Adrenal gland (tissue), 12 donors: ENCODE results near the gene ARF6. TPM values are rescaled to one million over a fixed set of nuclear protein-coding genes. Genes with fewer than 3 reads are reported as not detected.

Experiments used
- DNase-seq, 7 donors: peaks; one replicate each; pipeline ENCODE4 v3.0.0-alpha.2; 2019 to 2020
- H3K27ac ChIP-seq, 5 donors: fragments of 200-600 bp; sonication (generic) in 4 of 5; 1 replicate in 3 of 5; 2 replicates in 2 of 5; pipeline versions ENCODE4 v1.5.1 to v1.8.0; 2016 to 2020; ENCODE audit warnings: mild to moderate bottlenecking in 1 of 5
- H3K27me3 ChIP-seq: fragments of 200-600 bp; 2 replicates; pipeline ENCODE4 v1.8.0; 2021
- H3K36me3 ChIP-seq, 2 donors: fragments of 200-600 bp; replicated peaks in 1 of 2; 1 replicate in 1 of 2; 2 replicates in 1 of 2; pipeline versions ENCODE4 v1.5.1 to v1.8.0; 2018 to 2022
- H3K4me1 ChIP-seq, 2 donors: fragments of 200-600 bp; replicated peaks in 1 of 2; 1 replicate in 1 of 2; 2 replicates in 1 of 2; pipeline versions ENCODE4 v1.5.1 to v1.8.0; 2018 to 2021
- H3K4me3 ChIP-seq, 4 donors: fragments of 200-600 bp; sonication (generic) in 3 of 4; one replicate each; pipeline ENCODE4 v1.5.1; 2016 to 2018
- H3K9me3 ChIP-seq, 3 donors: fragments of 200-600 bp; sonication (generic) in 1 of 3; replicated peaks in 1 of 3; 1 replicate in 2 of 3; 2 replicates in 1 of 3; pipeline versions ENCODE4 v1.5.1 to v1.8.0; 2016 to 2021
- CTCF ChIP-seq, 6 experiments: fragments of 450-650 bp in 4 of 6; fragments of 200-600 bp in 2 of 6; sonication (generic) in 1 of 6; IDR thresholded peaks; 1 replicate in 5 of 6; 2 replicates in 1 of 6; pipeline versions ENCODE4 v1.5.1 to v1.8.0; 2016 to 2021; ENCODE audit warnings: antibody characterized with exemption in 6 of 6, mild to moderate bottlenecking in 2 of 6, moderate library complexity in 1 of 6
- POLR2A ChIP-seq, 2 donors: fragments of 450-650 bp; IDR thresholded peaks; one replicate each; pipeline ENCODE4 v1.6.1; 2017; ENCODE audit warnings: antibody characterized with exemption in 2 of 2, mild to moderate bottlenecking in 2 of 2, moderate library complexity in 1 of 2
- WGBS, 4 donors: extraction: QIAGEN DNeasy Blood & Tissue Kit in 2 of 4; methylation state at CpG; one replicate each; pipeline versions ENCODE4 v1.1.5 to v1.1.7; 2013 to 2017; 5-methylcytosine and 5-hydroxymethylcytosine counted together
- intact Hi-C, 2 donors: fragments of 100-400 bp; cut with DNase I; formaldehyde crosslinking; loops; one replicate each; pipeline versions ENCODE4 v1.14.1 to v1.15.0; 2022 to 2023
- polyA plus RNA-seq, 3 donors: library from polyadenylated mRNA; stranded (reverse); fragments of 200-250 nt in 2 of 3; fragments of 350-450 nt in 1 of 3; fragmentation: Illumina TruSeq in 1 of 3; extraction: RNeasy Lipid Tissue Mini Kit (QIAGEN cat#74804) in 1 of 3; gene quantifications; one replicate each; pipeline ENCODE4 v1.2.3, GENCODE V29; 2013 to 2014
- total RNA-seq, 9 donors: library from RNA; depleted of rRNA in 4 of 9; stranded (reverse); fragments of >200 nt in 4 of 9; fragments of 120-200 nt in 1 of 9; fragmentation: NEBNext Ultra II Directional in 1 of 9; extraction: Animal tissue kit (Norgen Biotek cat#: 25700) in 1 of 9; gene quantifications; one replicate each; pipeline versions ENCODE4 v1.1.0 to v1.2.4, GENCODE V29; 2013 to 2023
- donor health status: healthy with polysubstance abuse.
- donor health status: Bipolar disorder and iron deficiency.
- donor health status: DM: yes; HTN: yes; CAD: no.
- donor health status: DM: no; HTN: no; CAD: no.
- donor health status: DM: no; HTN: no; CAD: no.
- donor health status: DM: yes; HTN: yes; CAD: no.

The ARF6 gene
- total and polyA plus RNA-seq, 12 donors: 13.6 to 65.8 (median 47.6) TPM

GRCh38 chr14:49857427-49858003 is 35.4 kb upstream of the ARF6 start:
- 80 to 88% (median 85%) methylated on average over 6 of the region's 6 CpGs for WGBS, 4 donors
- no peak for DNase-seq
- no peak overlapping the region for H3K27ac ChIP-seq
- H3K4me1 ChIP-seq: no peaks in the 10 kb centered on the region
- no peak for TF ChIP-seq CTCF (IDR thresholded peaks at IDR 0.05)
- no peak for TF ChIP-seq POLR2A (IDR thresholded peaks at IDR 0.05)
- no peaks in the 10 kb centered on the region for H3K9me3 ChIP-seq
- intact Hi-C loops: loop anchor here in 1 of 2 donors (5.0 kb wide), 1 partner anchor 250 kb away; no protein-coding TSS in a partner anchor
- no peaks in the 10 kb centered on the region for H3K27me3 ChIP-seq
- H3K4me3 ChIP-seq: no peak overlapping the region
- no peaks in the 10 kb centered on the region for H3K36me3 ChIP-seq

GRCh38 chr14:49858383-49858782 is 34.5 kb upstream of the ARF6 start:
- intact Hi-C loops: loop anchor here in 1 of 2 donors (5.0 kb wide), 1 partner anchor 249 kb away; no protein-coding TSS in a partner anchor

GRCh38 chr14:49860988-49861698 is 31.7 kb upstream of the ARF6 start:
- Histone ChIP-seq H3K27ac (peak overlapping the region; percentile 88 to 99 (median 98)), H3K4me1 (peaks cover 9% of the 10 kb centered on the region in 2 donors), H3K36me3 (no peaks in the 10 kb centered on the region), H3K9me3 (no peaks in the 10 kb centered on the region), H3K27me3 (no peaks in the 10 kb centered on the region), H3K4me3 (peak overlapping the region in 3 of 4 donors; percentile 38 to 74 (median 68))
- WGBS, 4 donors: 19 to 22% (median 19%) methylated on average over 4 of the region's 4 CpGs
- no peak for DNase-seq
- TF ChIP-seq CTCF (IDR thresholded peaks at IDR 0.05) (no peak), POLR2A (IDR thresholded peaks at IDR 0.05) (no peak)
- intact Hi-C loops: no loop called here

More at GRCh38 chr14:49858383-49858782, 34.5 kb upstream of the ARF6 start:
- WGBS, 4 donors: 86 to 92% (median 88%) methylated on average over 3 of the region's 3 CpGs
- no peak for DNase-seq
- TF ChIP-seq POLR2A (IDR thresholded peaks at IDR 0.05) (no peak), CTCF (IDR thresholded peaks at IDR 0.05) (no peak)
- Histone ChIP-seq H3K4me1 (no peaks in the 10 kb centered on the region), H3K27ac (no peak overlapping the region), H3K9me3 (no peaks in the 10 kb centered on the region), H3K27me3 (no peaks in the 10 kb centered on the region), H3K4me3 (no peak overlapping the region), H3K36me3 (no peaks in the 10 kb centered on the region)

- no peaks in the 10 kb centered on the region for H3K27me3 ChIP-seq
- peak overlapping the region; percentile 37 to 74 (median 53) for H3K4me3 ChIP-seq
- peaks cover 9% of the 10 kb centered on the region in 2 donors for H3K4me1 ChIP-seq
- WGBS, 4 donors: 0 to 4% (median 1%) methylated on average over 12 of the region's 12 CpGs
- peak; percentile 68 to 87 (median 74) for DNase-seq
- intact Hi-C loops: no loop called here
- TF ChIP-seq POLR2A (IDR thresholded peaks at IDR 0.05) (peak in 1 of 2 donors; percentile 67), CTCF (IDR thresholded peaks at IDR 0.05) (no peak)
- no peaks in the 10 kb centered on the region for H3K36me3 ChIP-seq
- H3K9me3 ChIP-seq: no peaks in the 10 kb centered on the region
- peak overlapping the region; percentile 88 to 99 (median 98) for H3K27ac ChIP-seq
These were observed 31.2 kb upstream of the ARF6 start for GRCh38 chr14:49861699-49862088.
